ELR (cell line): ENCODE results near the gene MANBA.

ENCODE experiments used
- DNase-seq: peaks from one replicate; pipeline ENCODE4 v3.0.0-alpha.2; 2015; ENCODE audit warnings: low read depth

MANBA gene

DNA sequence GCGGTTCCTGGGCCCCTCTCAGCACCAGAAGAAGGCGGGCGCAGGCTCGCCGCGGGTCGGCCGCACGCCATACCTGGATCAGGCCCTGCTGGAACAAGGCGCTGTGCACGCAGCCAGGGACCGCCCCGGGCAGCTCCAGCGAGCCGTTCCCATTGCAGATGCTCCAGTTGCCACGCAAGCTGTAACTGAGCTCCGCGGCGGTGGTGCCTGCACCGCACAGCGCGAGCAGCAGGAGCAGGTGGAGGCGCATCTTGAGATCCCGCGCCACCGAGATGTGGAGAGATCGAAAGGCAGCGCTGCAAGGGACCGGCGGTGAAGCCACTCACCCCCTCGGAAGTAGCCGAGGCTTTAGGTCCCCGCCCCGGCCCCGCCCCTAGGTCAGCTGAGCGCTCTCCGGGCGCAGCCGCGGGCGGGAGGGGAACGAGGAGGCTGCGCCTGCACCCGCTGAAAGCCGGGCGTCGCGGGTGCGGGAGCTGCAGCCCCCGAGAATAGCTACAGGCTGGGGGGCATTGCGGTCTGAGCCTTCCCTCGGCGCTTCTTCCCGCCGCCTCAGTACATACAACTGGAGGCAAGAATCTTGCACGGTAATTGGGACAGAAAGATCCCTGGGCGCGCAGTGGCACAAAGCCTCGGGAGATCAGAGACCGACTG lies at the start of gene MANBA:
Gene MANBA, minus strand, starts transcription at position 324 of the 651 bp plus-strand sequence. Its CDS starts 74 bp downstream, at position 250.
- peak; percentile 83 for DNase-seq

DNA sequence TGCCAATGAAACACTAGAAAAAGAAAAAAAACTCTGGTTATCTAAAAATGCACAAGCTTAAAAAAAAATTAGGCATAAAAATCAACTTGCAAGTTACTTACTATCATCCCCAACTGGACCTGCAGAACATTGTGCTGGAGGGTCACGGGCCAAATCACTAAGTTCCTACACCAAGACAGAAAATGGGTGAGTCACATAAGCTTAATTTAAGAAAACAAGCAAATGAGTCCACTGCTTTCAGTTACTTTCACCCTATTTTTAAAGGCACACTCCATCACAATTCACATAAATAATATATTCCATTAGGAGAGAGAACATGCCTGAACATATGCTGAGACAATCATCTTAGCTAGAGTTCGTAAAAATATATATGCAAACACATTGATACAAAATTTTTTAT lies 48.9 kb upstream of the MANBA start:
- DNase-seq: no peak

DNA sequence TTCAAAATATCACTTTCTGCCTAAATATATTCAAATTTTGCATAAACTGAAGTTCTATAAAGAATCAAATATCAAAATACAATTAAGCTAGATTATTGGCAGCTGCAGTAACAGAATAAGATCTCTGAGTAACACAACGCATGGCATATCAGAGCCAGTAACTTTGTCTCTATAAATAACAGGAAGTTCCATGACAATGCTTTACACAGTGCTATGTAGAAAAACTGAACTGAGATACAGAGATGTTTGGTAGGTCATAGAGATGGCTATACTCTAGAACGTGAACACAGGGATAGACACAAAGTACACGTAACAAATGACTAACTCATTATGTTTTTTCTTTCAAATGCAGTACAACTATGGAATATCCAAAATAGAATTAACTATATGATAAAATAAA lies 48.4 kb upstream of the MANBA start:
- no peak for DNase-seq

DNA sequence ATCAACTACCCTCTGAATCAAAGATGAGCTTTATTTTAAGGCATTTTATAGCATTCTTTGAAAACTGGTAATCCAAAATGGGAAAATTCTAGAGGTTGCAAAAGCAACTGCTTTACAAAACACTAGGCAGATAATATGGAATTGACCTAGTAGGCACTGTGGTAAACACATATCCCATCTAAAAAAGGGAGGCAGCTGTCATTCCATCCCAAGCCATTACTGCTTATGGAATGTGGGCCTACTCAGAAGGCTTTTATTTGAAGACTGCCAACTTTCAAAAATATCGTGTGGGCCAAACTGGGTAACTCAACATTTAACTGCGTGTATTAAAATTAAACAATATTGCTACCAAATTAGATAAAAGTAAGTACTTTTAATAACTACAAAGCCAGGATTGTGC lies 47.2 kb upstream of the MANBA start:
- no peak for DNase-seq

DNA sequence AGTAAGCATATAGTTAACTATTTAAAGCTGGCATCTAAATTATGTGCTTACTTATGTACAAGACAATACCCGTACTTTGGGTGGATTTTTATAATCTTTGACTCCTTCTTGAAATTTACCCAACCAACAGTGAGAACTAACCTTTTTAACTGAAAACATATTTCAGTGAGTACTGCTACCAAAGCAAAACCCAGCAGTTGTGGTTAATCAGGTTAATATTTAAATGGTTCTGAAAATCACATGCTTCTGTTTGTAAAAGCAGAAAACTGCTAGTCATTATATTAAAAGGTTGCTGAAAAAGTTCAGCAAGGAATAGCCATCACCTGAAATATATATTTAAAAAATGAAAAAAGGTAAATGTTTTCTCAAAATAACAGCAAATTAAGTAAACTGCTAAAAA lies 46.6 kb upstream of the MANBA start:
- no peak for DNase-seq

DNA sequence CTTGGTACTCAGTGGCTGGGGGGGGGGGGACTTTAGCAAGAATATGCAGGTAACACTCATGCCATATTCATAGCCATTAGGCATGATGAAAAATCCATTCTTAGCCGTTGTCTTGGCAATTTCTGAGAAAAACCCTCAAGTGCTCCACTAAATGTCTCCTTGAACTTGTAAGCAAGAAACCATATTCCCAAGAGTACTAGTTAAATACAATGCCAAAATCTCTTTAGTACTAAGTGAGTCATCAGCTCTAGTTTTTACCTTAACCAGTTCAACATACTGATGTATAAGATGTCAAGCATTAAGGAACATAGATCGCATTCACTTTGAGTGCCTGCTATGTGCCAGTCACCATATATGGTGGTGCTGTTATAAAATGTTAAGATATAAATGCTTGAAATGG lies 39.0 kb upstream of the MANBA start:
- DNase-seq: no peak

DNA sequence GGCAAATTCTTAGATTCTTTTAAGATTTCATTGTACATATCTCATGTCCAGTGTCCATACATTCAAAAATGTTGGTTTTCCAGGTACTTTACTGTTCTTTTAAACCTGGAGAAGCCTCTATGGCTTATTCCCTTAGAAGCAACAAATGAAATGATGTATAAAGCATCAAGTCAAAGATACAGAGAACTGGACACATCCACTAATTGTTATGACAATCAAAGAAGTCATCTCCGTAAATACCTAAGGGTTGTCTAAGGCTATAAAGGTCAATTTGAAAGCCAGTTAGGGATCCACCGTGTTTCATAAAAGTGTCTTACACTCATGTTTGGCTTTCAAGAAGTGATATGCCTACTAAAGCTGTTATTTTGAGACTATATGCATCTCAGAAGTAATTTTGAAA lies 34.2 kb upstream of the MANBA start:
- no peak for DNase-seq

DNA sequence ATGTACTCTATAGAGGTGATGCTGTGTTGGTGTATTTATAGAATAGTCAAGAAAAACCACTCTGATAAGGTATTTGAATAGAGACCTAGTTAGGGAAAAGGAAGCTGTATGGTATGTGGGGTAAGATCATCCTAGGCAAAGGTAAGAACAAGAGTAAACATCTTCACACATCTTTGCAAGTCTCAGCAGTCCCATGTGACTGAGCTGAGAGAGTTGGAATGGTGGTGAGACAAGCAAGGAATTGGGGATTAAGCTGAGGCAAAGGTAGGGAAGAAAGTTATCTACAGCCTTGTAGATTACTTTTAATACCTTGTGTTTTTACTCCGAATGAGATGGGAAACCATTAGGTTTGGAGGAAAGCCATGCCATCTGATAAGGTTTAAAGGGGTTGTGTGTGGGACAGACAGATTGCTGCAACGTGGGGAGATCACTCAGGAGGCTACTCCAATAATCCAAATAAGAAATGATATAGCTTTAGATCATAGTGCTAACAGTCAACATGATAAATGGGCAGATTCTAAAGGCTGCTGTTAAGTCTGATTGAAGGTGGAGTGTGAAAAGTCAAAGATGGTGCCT lies 31.7 kb upstream of the MANBA start:
- no peak for DNase-seq

DNA sequence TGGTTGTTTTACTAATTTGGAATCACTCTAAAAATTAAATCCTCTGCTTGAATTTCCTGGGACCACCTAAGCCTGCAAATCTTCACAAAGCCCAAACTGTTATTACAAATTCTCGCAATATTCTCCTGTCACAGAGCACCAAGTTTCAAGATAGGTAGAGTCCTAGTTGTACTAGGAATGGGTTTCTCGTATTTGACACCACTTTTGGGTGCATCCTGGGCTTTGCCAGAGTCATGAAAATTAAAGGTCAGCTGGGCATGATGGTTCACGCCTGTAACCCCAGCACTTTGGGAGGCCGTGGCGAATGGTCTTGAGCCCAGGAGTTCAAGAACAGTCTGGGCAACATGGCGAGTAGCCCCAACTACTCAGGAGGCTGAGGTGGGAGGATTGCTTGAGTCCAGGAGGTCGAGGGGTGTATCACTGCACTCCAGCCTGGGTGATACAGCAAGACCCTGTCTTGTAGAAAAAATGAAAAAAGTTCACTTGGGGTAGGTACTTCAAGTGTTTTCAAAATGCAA lies 30.6 kb upstream of the MANBA start:
- DNase-seq: no peak

DNA sequence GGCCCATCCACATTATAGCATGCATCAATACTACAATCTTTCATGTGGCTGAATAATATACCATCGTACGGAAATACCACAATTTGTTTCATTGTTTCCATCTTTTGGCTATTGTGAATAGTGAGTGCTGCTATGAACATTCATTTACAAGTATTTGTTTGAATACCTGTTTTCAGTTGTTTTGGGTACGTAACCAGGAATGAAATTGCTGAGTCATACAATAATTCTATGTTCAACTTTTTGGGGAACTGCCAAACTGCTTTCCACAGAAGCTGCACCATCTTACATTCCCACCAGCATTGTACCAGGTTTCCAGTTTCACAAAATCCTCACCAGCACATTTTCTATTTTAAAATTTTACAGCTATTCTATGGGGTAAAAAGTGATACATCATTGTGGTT lies 28.5 kb upstream of the MANBA start:
- DNase-seq: peak; percentile 33

DNA sequence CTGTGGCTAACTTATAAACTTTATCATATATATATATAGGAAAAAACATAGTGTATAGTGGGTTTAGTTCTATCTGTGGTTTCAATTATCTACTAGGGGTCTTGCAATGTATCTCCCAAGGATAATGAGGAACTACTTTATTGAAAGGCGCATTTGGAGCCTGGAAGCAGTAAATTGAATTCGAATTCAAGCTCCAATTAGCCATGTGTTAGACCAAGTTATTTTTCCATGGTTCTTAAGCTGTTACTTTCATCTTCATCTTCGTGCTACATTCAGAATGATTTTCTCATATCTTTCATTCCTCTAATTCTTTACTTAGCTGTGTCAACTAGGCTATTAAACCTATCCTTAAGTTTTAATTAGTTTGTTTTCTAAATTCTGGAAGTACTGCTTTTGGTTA lies 27.2 kb upstream of the MANBA start:
- peak; percentile 3 for DNase-seq

DNA sequence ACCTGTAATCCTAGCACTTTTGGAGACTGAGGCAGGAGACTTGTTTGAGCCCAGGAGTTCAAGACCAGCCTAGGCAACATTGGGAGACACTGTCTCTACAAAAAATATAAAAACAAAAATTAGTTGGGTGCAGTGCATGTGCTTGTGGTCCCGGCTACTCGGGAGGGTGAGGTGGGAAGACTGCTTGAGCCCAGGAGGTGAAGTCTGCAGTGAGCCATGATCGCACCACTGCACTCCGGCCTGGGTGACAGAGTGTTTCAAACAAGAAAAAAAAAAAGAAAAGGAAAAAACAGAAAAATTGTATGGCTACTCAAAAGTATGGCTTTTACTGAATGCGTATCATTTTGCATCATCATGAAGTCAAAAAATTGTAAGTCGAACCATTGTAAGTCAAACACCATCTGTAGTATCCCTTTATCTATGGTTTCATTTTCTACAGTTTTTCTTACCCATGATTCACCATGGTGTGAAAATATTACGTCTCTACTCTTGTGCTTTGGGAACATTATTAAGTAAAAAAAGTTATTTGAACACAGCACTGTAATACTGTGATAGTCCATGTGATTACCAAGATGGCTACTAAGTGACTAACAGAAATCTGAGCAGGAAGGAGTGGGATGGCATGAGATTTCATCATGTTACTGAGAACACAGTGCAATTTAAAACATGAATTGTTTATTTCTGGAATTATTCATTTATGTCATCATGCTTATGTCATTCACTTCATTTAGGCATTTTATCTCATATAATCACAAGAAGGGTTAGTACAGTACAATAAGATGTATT lies 26.5 kb upstream of the MANBA start:
- peak; percentile 63 for DNase-seq

DNA sequence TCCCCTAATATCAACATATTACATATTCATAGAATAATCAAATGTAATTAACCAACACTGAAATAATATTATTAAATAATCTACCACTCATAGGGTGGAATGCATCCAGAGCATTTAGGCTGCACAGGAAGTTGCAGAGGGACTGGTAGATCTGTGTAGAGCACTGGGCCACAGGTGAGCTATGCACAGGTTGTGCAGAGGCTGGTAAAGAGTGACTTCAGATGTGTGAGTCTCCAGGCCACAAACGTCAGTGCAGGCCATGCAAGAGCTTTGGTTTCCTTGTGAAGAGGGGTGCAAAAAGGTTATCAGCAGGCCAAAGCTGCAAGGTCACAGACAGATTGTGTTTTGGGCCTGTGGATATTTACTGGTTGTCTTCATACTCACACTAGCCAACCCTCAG lies 25.5 kb upstream of the MANBA start:
- no peak for DNase-seq

DNA sequence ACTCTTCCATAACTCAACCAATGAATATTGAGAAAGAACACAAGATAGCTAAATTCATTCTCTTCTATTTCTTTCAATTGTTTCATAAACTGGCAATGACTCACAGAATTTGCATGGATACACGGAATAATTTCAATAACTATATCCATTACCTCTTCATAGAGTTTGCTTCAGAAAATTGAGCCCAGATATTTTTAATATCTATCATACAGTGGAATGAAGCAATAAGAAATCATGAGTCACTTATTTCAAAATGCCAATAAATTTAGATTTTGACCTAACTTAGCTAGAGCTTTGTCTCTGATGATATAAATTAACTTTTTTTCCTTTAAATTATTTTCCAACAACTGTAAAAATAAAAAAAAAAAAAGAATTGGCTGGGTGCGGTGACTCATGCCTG lies 22.2 kb upstream of the MANBA start:
- DNase-seq: peak; percentile 6

DNA sequence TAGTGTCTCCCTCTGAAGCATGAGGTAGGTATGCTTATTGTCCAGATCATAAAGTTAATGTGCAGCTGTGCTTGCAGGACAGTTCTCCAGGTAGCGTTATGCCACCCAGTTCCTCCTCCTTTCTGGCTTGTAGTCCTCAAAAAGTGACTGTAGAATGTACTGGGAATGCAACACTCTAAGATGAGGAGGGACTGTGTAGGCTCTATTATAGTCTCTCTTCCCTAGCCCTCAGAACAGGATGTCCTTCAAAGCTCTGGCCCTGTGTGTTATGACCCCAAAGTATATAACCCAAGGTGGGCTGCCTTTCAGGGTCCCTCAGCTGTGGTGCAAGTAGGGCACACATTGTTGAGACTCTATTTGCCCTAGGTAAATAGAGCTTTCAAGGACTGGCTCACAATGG lies 20.8 kb upstream of the MANBA start:
- no peak for DNase-seq

DNA sequence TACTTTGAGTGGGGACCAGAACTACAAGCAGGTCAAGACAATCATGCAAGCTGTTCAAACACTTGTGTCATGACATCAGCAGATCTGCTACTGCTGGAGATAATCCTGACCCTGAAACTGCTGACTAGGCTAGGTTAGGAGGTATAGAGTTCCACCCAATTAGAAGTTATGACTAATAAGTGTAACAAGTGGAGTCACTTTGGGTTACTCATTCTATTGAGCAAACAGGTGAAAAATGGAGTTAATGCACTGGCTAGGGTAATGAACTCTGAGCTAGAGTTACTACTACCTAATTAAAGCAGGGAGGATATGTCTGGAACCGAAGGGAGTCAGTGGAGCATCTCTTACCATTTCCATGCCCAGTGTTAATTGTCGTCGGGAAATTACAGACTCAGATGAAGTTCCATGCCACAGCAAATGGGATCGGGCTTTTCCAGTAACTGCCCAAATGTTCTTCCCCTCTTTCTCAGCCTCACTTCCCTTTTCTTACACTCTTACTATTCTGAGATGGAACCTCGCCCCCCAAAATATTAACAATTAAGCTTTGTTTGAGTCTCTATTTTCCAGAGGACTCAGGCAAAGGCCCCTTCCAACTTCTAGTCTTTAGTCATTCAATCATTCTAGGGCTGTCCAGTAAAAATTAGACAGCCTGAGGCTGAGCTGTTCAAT lies 19.8 kb upstream of the MANBA start:
- DNase-seq: peak; percentile 39

DNA sequence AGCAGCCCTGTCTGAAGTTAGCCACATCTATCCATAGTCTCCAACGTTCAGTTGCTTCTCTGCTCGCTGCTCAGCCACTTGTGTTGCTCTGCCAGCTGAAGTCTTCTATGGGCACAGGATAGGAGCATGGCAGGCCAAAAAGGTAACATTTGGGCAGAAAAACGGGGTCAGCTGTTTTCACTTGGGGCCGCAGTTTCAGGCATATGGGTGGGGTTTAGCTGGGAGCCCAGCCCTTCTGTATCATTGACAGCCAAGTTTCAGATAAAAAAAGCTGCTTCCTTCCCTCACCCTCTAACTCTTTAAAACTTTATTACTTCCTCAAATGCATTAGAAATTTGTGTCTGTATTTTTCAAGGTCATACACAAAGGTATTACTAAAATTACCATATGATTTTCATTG lies 18.4 kb upstream of the MANBA start:
- no peak for DNase-seq

DNA sequence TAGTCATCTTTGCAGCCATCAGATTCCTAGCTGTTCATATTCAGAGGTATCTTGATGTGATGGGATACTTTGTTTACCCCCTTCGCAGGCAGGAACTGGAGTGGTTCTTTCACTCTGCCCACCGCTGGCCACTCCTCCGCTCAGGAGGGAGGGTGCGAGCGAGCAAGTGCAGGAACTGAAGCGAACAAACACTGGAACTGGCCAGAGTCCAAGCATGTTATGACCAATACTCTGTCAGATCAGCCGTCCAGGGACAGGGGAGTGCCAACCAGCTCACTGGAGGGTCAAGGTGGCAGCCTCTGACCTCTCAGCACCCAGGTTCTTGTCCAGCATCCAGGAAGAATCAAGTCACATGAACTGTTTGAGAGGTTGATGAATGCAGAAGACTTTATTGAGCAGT lies 18.0 kb upstream of the MANBA start:
- DNase-seq: no peak

DNA sequence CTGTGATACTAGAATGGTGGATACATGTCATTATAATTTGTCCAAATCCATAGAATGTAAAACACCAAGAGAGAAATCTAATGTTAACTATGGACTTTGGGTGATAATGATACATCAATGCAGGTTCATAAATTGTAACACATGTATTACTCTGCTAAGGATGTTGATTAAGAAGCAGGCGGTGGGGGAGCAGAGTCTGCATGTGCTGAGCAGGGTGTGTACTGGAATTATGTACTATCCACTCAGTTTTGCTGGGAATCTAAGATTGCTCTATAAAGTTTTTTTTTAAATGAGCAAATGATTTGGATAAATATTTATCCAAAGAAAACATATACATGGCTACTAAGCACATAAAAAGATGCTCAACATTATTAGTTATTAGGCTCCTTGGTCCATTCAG lies 15.0 kb upstream of the MANBA start:
- DNase-seq: no peak

DNA sequence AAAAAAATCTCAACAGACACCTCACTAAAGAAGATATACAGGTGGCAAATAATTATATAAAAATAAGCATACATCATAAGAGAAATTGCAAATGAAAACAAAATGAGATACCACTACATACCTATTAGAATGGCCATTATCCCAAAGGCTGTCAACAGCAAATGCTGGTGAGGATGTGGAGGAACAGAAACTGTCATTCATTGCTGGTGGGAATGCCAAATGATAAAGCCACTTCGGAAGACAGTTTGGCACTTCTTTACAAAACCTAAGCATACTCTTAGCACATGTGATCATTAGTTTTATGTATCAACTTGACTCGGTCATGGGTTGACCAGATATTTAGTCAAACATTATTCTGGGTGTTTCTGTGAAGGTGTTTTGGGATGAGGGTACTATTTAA lies 13.5 kb upstream of the MANBA start:
- DNase-seq: no peak

DNA sequence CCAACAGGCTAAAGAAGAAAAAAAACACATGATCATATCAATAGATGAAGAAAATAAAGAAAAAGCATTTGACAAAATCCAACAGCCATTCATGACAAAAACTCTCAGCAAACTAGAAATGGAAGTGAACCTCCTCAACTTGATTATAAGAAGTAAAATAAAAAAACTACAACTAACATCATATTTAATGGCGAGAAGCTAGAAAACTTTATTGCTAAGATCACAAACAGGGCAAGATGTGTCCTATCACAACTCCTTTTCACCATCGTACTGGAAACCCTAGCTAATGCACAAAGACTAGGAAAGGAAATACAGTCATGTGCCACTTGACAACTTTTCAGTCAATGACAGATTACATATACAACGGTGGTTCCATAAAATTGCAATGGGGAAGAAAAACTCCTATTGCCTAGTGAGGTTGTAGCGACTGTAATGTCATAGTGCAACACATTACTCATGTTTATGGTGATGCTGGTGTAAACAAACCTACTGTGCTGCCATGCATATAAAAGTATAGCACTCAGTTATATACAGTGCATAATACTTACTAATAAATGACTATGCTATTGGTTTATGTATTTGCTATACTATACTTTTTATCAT lies 12.1 kb upstream of the MANBA start:
- no peak for DNase-seq

DNA sequence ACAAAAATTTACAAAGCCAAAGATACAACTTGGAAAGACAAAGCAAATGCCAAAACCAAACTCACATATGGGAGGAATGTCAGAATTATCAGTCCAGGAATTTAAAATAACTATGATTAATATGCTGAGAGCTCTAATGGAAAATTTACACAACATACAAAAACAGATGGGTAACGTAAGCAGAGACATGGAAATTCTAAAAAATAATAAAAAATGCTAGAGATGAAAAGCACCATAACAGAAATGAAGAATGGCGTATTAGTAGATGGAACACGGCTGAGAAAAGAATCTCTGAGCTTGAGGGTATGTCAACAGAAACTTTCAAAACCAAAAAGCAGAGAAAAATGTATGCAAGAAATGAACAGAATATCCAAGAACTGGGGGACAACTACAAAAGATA lies 4.1 kb upstream of the MANBA start:
- no peak for DNase-seq
